ENCODE measurements around the gene ZNF232.
"Not testable (repeated sequence)": the region's sequence is repeated elsewhere in the genome, so short reads cannot be mapped to it uniquely, and the experiment has no call there.

The ZNF232 gene

DNA sequence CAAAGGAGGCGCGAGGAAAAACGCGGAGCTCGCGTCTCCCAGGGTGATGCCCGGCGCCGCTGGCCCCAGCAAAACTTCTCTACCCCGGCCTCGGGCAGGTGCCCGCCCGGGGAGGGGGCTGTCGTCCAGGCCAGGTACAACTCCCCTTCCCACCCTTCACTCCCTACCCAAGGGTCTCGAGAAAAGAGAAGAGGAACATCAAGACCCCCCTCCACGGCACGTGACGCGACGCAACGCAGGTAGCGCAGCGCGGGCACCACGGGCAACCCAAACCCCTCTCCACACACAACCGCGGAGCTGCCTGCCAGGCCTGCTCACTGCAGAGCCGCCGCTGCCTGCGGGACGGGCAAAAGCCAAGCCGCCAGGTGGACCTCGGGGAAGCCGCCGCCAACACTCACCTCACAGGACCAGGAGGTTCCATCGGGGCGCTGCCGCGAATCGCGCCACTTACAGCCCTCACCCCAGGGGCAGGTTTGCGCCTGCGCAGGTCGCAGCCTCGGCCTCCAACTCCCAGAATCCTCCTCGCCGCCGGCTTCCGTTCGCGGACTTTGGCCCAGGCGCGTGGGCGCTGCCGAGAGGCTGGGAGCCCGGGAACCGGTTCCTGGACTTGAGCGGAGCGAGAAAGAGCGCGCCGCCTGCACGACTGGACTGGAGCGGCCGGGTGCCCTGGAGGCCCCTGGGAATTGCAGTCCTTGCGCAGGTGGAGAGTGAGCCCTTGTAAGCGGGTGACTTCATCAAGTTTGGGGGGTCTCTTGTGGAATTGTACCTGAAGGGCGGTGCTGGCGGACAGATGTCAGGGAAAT, at the start of gene ZNF232:
TSS of gene ZNF232 (minus strand) at position 477 of the 803 bp plus-strand sequence. CDS start at position 421, 56 bp downstream.
- DNase-seq = peak; percentile 97

DNA sequence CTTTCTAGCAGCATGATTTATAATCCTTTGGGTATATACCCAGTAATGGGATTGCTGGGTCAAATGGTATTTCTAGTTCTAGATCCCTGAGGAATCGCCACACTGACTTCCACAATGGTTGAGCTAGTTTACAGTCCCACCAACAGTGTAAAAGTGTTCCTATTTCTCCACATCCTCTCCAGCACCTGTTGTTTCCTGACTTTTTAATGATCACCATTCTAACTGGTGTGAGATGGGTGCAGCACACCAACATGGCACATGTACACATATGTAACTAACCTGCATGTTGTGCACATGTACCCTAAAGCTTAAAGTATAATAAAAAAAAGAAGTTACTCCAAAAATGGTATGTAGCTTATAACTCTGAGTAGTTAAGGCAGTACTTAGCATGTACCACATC, 49.0 kb upstream of the ZNF232 start:
- DNase-seq = not testable (repeated sequence)

DNA sequence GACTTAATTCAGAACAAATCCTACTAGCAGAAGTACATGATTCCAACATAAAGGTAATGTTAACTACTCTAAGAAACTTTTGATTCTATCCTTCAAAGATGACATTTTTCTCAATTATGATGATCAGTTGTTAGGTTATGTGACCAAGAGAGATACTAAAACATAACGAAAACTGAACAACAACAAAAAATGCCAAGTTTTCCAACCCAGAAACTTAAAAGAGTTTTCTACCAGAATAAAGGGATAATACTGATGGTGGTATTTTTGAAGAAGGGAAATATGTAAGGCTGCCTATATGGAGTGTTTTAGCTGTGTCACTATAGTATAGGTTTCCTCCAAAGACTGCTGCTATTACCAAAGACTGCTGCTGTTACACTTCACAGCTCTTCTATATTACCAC, 34.4 kb upstream of the ZNF232 start:
- DNase-seq = not testable (repeated sequence)

DNA sequence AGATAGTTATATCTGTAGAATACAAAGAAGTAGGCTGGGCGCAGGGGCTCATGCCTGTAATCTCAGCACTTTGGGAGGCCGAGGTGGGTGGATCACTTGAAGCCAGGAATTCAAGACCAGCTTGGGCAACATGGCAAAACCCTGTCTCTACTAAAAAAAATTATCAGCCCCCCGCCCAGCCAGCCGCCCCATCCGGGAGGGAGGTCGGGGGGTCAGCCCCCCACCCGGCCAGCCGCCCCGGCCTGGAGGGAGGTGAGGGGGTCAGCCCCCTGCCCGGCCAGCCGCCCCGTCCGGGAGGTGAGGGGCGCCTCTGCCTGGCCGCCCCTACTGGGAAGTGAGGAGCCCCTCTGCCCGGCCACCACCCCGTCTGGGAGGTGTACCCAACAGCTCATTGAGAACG, 31.2 kb upstream of the ZNF232 start:
- not testable (repeated sequence) for DNase-seq

DNA sequence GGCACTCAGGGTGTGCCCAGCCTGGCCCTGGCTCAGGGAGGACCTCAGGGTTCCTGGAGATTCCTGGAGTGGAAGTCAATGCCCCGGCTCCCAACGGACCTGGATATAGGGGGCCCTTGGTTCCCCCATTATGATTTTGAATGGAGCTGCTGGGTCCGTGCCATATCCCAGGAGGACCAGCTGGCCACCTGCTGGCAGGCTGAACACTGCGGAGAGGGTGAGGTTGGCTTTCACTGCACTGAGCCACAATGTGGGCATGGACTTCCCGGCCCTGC, 27.7 kb upstream of the ZNF232 start:
- DNase-seq = no peak

DNA sequence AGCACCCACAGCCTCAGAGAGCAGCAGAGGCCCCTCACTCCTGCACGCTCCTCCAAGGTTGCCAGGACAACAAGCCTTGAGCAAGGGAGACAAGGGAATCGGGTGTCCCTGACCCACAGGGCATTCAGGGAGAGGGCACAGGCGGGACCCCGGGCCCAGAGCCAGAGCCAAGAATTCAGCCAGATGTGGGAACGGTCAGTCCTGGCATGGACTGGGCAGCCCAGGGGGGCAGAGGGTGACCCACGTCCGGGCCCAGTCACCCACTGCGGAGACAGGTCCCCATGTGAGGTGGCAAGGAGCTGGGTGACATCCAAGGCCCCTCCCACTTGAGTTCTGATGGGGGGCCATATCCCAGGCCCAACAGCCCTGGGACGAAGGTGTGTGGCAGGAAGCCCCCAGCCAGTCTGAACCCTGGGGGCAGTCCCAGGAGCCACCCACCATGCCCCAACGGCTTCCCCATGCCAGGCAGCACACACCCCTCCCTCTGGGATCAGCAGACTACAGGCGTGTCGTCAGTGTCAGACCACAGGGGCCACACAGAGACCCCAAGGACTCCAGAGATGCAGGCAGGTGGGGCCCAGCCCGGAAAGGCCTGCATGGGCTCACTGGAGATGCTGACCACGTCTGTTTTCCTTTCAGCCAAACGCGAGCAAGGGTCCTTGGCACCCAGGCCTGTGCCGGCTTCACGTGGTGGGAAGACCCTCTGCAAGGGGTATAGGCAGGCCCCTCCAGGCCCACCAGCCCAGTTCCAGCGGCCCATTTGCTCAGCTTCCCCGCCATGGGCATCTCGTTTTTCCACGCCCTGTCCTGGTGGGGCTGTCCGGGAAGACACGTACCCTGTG, 27.2 kb upstream of the ZNF232 start:
- no peak for DNase-seq

DNA sequence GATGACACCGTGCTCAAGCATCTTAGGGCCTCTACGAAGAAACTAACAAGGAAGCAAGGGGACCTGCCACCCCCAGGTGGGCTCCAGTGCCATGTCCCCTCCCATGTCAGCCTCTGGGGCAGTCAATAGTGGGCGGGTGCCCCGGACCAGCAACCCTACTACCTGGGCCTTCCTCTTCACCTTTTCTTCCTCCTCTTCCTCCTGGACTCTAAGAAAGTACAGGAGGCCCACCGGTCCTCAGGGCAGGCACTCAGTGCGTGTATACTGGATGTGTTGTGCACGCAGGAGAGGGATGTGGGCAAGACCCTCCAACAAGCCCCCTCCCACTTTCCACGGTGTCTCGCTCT, 26.5 kb upstream of the ZNF232 start:
- not testable (repeated sequence) for DNase-seq

DNA sequence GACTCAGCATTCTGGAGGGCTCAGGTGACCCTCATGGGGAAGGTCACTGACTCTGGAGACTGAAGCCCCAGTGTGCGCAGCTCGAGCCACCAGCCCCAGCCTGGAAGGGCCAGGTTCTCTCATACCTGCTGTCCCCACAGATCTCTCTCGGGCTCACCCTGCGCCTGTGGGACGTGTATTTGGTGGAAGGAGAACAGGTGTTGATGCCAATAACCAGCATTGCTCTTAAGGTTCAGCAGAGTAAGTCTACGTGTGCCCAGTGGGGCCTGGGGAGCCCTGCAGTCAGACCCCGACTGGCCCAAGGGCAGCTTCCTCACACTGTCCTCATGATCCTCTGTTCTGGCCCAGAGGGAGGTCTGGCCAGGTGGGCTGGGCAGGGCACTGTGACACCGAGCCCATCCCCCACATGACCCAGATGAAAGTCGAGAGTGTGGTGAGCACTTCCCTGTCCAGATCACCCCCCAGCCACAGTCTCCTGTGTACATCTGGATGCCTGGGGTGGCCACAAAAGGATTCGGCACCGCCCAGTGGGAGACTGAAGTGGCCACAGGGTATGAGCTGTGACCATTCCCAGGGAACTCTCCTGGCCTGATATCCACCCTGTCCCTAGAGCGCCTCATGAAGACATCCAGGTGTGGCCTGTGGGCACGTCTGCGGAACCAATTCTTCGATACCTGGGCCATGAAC, 26.0 kb upstream of the ZNF232 start:
- not testable (repeated sequence) for DNase-seq

DNA sequence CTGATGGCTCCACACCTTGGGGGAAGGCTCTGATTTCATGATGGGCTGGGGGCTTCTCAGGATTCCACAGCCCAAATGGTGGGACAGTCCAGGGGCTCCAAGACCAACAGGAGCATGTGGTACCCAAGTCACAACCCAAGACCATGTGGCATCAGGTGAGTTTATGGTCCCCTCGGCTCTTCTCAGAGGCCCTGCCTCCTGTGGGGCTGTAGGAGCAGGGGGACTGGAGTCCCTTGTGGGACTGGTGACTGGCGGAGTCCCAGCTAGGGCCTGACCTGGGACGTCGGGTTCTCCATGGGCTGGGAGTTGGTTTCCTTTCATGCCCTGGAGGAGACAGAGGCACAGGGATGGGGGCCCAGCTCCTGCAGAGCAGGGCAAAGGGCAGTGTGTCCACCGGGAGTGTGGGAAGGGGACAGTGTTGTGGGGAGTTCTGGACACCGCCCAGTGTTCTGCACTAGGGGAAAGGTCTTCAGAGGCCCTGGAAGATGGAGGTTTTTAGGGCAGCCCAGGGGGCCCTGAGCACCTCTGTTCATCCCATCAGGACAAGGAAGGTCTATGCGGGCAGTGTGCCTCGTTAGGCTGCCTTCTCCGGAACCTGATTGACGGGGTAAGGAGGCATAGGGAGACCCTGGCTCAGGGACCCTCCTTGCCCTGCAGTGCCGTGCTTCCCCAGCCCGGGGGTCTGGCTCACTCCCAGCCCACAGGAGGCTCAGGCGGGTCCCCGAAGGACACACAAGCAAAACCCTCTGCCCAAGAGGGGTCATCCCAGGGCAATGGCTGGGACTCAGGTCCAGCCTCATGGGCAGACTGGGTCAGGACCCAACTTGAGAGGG, 25.1 kb upstream of the ZNF232 start:
- not testable (repeated sequence) for DNase-seq

DNA sequence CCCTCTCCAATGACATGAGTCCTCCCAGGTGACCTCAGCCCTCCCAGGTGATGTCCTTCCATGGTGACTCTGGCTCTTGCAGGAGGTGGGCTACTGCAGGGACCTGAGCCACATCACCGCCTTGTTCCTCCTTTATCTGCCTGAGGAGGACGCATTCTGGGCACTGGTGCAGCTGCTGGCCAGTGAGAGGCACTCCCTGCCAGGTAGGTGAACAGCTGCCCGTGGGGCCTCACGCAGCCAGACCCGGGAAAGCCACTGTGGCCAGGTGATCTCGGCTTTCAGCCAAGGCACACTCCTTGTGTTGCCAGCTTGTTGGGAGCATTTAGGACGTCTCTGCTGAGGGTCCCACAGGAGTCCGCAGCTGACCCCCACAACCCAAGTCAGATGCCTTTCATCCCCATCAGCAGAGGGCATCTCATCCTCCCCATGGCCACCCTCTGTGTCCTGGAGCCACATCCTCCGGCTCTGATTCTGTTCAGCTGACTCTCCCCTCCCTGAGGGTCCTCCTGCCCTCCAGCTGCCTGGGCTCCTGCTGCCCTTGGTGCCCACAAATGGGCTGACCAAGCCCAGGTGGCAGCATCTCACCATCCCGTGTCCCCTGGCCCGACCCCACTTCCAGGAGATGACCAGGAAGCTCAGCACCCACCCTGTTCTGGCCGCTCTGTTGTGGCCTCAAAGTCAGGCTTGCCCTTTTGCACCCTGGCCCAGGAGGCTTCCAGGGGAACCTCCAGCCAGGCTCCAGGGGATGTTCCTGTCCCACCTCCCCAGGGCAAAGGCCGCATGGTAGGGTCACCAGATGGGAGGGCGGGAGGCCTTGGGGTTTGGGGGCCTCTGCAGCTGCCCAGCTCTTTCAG, 24.3 kb upstream of the ZNF232 start:
- DNase-seq = no peak

DNA sequence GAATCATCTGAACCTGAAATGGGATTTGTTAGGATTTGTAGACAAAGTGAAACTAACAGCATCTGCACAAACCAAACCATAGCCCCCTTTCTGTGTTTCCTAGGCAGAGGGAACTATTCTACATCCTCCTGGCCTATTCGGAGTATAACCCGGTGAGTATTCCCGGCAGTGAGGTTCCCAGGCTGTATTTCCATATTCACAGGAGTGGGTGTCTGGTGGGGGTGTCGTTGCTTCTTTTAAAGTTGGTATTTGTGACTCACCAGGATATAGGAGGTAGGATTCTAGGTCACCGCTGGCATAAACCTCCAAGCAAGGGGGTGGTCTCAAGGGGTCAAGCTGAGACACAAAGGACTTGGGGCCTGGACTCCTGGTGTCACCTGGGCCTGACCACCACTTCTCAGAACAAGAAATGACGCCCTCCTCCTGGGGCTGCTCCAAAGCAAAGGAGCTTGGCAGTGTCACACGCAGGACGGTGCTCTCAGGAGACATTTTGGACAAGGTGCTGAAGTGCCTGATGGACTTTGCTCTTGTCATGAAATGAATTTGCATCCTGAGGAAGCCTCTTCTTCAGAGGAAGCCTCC, 23.5 kb upstream of the ZNF232 start:
- DNase-seq = not testable (repeated sequence)

DNA sequence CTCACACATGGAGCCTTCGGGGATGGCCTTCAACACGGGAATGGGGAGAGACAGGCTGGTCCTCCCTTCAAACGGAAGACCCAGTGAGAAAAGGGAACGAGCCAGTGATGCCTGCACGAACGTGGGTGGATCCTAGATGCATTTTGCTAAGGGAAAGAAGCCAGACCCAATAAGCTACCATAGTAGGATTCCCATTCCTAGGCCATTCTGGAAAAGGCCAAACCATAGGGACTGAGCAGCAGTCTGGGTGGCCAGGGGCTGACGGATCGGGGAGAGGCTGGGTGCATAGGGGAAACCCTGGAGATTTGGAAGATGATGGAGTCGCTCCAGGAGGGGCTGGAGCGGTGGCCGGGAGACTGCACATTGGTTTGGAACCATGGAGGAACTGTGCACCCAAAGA, 22.9 kb upstream of the ZNF232 start:
- not testable (repeated sequence) for DNase-seq

DNA sequence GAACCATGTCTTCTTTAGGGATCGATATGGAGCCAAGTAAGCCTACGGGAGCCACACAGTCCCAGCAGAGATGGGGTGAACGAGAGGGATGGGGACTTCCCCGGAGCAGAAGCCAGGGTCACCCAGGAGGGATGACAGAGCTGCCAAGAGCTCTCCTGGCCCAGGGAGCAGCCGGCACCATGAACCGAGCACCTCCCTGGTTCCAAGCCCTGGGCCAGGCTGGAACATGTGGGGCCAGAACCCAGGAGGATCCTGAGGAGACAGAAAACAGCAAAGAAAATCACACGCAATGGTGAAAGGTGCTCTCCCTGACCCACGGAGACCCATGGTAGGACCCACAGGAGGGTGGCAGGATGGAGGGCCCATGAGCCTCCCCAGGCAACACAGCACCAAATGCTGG, 22.3 kb upstream of the ZNF232 start:
- DNase-seq = not testable (repeated sequence)

DNA sequence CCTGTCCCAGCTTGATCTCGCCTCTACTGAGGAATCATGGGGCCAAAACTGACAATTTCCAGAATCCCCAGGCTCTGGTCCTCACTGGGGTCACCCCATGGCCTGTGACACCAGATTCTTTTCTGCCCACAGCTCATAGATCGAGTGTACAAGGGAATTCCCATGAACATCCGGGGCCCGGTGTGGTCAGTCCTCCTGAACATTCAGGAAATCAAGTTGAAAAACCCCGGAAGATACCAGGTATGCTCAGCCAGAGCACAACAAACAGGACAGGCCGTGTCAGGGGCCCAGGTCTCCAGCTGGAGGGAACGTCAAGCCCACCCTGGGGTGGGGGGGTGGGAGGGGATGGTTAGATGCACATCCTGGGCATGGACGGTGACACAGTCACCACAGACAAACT, 21.6 kb upstream of the ZNF232 start:
- DNase-seq = no peak

DNA sequence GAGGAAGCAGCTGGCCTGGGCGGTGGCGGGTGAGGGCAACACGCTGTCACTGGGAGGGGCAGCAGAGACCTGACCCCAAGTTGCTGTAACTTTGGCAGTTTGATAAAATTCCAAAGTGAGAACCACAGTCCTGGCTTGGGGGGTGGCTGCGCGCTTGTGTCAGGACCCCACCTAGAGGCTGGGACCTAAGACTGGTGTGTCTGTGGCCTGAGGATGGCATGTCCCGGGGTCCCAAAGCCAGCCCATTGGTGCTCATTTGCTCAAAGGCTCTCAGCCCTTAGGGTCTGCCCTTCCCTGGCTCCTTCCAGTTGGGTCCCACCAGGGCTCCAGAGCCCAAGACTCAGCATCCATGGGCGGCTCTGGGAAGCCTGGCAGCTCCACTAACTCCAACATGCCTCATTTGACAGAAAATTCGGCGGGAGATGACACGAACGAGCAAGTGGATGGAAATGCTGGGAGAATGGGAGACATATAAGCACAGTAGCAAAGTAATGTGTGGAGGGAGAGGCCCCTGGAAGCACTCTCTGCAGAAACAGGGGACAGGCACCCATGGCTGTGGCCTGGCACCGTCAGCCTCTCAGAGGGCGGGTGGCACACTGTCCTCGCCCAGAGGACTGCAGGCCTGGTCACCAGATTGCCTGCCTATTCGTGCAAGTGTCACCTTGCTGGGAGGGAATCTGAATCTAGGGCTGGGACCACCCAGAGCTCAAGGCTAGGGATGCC, 21.0 kb upstream of the ZNF232 start:
- DNase-seq = not testable (repeated sequence)

DNA sequence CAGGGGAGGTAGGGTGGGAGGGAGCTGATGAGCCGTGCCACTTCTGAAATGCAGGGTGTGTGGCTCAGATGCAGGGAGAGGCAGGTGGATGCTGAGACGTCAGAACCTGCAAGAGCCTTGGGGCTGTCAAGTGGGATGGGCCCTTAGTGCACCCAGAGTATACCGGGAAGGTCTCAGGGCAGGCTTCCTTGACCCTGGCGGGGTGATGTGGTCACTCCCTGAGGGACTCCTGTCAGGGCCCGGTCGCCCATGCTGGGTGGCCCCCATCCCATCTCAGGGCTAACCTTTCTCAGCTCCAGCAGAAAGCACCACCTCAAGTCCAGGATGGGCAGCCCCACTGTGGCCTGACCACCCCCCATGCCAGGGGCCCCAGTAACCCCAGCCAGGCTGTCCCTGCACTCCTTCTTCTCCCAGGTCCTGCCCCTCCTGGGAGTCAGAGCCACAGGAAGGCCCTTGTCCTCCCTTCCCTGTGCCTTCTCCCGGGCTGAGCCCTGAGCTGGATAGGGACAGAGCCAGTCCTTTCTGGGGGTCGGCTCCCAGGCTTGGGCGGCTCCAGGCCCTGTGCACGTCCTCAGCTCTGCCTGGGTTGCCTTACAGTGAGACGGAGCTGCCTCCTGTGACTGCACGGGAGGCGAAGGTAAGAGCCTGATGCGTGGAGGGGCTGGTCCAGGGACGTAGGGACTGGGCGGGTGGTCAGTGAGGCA, 20.3 kb upstream of the ZNF232 start:
- DNase-seq = not testable (repeated sequence)

DNA sequence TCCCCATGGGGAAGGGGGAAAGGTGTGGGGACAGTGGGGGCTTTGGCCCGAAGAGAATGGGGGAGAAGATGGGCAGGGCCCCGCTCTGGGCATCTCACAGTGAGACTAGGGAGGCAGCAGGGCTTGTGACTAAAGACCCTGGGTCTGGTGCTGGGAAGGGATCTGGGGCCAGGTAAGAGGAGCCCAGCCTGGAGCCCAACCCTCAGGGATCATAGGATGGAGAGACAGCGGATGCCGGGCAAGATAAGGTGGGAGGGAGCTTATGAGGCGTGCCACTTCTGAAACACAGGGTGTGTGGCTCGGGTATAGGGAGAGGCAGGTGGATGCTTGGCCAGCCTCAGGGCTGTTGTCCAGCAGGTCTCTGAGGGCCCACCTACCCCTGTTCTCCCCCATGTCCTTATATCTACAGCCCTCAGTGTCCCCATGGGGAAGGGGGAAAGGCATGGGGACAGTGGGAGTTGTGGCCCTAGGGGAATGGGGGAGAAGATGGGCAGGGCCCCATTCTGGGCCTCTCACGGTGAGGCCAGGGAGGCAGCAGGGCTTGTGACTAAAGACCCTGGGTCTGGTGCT, 19.6 kb upstream of the ZNF232 start:
- DNase-seq = no peak

DNA sequence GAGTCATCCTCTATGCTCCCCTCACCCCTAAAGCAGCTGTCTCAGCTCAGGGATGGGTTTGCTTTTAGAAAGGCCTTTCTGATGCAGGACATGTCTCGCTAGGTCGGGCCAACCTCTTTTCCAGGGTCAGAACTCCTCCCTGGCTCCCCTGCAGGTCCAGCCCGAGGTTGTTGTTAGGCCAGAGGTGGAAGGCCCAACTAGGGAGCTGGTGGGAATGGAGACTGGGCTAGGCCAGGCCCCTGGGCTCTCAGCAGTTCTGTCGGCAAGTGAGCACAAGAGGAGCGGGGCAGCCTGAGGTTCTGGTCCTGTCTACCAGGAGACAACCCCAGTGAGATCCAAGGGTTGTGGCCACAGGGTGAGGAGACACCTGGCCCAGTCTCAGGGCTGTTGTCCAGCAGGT, 19.0 kb upstream of the ZNF232 start:
- not testable (repeated sequence) for DNase-seq

DNA sequence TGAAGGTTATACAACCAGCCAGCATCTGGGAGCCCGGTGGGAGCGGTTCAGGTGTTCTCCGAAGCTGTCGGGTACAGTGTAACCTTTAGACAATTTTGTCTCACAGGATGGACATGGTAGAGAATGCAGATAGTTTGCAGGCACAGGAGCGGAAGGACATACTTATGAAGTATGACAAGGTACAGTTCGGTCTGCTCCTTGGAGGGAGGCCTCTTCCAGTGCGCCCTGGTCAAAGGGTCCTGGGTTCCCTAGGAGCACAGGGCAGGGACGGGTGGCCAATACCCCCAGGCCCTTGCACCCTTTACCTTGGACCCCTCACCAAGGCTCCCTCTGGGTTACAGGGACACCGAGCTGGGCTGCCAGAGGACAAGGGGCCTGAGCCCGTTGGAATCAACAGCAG, 18.6 kb upstream of the ZNF232 start:
- DNase-seq = not testable (repeated sequence)

DNA sequence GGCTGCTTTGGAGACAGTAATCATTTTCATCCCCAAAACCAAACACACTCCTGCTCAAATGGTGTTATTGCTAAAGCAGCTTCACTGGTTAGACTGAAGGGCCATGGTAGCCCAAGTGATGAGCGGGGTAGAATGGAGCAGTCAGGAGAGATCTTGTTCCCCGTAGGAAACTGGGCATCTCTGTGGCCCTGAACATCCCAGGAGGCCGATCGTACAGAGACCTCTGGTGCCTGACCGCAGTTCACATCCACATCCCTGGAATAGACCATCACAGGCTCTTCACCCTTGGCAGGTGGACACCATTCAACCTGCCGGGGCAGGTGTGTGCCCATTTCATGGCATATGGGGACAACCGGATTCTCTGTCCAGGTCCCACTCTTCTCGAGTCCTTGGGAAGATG, 18.1 kb upstream of the ZNF232 start:
- not testable (repeated sequence) for DNase-seq
